Stomach (tissue), 9 donors: ENCODE results near the gene CACNA2D3. TPM values are rescaled to one million over a fixed set of nuclear protein-coding genes. Genes with fewer than 3 reads are reported as not detected.

ENCODE experiments used
- DNase-seq, 2 donors: peaks; one replicate each; pipeline versions ENCODE4 v3.0.0 to v3.0.0-alpha.2; 2013 to 2019
- H3K27ac ChIP-seq, 5 donors: fragments of 200-600 bp in 4 of 5; sonication (generic) in 4 of 5; one replicate each; pipeline ENCODE4 v1.5.1; 2013 to 2019; ENCODE audit warnings: mild to moderate bottlenecking in 1 of 5, moderate library complexity in 1 of 5
- H3K27me3 ChIP-seq, 3 donors: fragments of 200-600 bp; sonication (generic); one replicate each; pipeline ENCODE4 v1.5.1; 2017 to 2019; ENCODE audit warnings: mixed run types in 1 of 3
- H3K36me3 ChIP-seq, 4 donors: fragments of 200-600 bp; sonication (generic); 1 replicate in 3 of 4; 2 replicates in 1 of 4; pipeline ENCODE4 v1.5.1; 2016 to 2019
- H3K4me1 ChIP-seq, 4 donors: fragments of 200-600 bp; sonication (generic); one replicate each; pipeline ENCODE4 v1.5.1; 2016 to 2019
- H3K4me3 ChIP-seq, 4 donors: fragments of 200-600 bp; sonication (generic) in 3 of 4; one replicate each; pipeline ENCODE4 v1.5.1; 2016 to 2019; ENCODE audit warnings: mild to moderate bottlenecking in 1 of 4
- H3K9me3 ChIP-seq, 4 donors: fragments of 200-600 bp; sonication (generic); one replicate each; pipeline ENCODE4 v1.5.1; 2016 to 2019
- CTCF ChIP-seq, 7 experiments: fragments of 450-650 bp in 4 of 7; fragments of 200-600 bp in 3 of 7; sonication (generic) in 3 of 7; IDR thresholded peaks; one replicate each; pipeline ENCODE4 v1.5.1; 2016 to 2019; ENCODE audit warnings: antibody characterized with exemption in 7 of 7, control low read depth in 2 of 7, mild to moderate bottlenecking in 1 of 7
- EP300 ChIP-seq: sonication (generic); formaldehyde crosslinking; IDR thresholded peaks from one replicate; pipeline ENCODE4 v1.6.1; 2017; ENCODE audit warnings: antibody characterized with exemption
- POLR2A ChIP-seq, 4 donors: fragments of 450-650 bp; IDR thresholded peaks; one replicate each; pipeline ENCODE4 v1.6.1; 2016; ENCODE audit warnings: antibody characterized with exemption in 4 of 4, control low read depth in 2 of 4, mild to moderate bottlenecking in 1 of 4, moderate library complexity in 1 of 4
- POLR2AphosphoS5 ChIP-seq, 3 donors: sonication (generic); formaldehyde crosslinking; IDR thresholded peaks; one replicate each; pipeline ENCODE4 v1.6.1; 2016; ENCODE audit warnings: antibody characterized with exemption in 3 of 3
- WGBS, 5 donors: extraction: QIAGEN DNeasy Blood & Tissue Kit in 3 of 5; methylation state at CpG; one replicate each; pipeline versions ENCODE4 v1.1.5 to v1.1.7; 2013 to 2018; 5-methylcytosine and 5-hydroxymethylcytosine counted together
- intact Hi-C: fragments of 100-400 bp; cut with DNase I; formaldehyde crosslinking; loops from one replicate; pipeline ENCODE4 v1.15.1; 2023; ENCODE audit warnings: low total_unique reads
- polyA plus RNA-seq, 3 donors: library from polyadenylated mRNA; stranded (reverse); fragments of 200-250 nt; gene quantifications; one replicate each; pipeline ENCODE4 v1.2.3, GENCODE V29; 2013
- total RNA-seq, 5 donors: library from RNA; depleted of rRNA; stranded (reverse); fragments of >200 nt; gene quantifications; one replicate each; pipeline versions ENCODE4 v1.1.0 to v1.2.3, GENCODE V29; 2014 to 2016
- donor health status: healthy with polysubstance abuse.
- donor health status: Bipolar disorder and iron deficiency.
- donor health status: healthy.

Gene CACNA2D3
- total and polyA plus RNA-seq, 8 donors = 0.56 to 54.0 (median 2.9) TPM; not detected in 1

DNA sequence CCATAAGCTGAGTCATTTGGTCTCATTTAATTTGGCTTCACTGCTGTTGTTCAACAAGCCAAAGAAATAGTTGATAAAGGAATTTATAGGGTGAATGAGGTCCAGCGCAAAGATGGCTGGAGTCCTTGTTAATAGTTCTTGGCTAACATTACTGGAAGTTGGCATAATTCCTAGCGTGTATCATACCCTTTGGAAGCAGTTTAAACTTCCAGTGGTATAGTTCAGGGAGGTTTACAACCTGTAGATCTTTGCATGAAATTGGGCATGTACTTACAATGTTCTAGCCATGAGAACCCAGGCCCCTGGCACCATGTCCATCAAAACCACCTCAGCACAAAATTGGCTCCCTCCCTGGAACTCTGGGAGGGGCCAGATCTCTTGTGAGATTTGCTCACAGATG lies 424.7 kb downstream of the CACNA2D3 start:
- no peaks in the 10 kb centered on the region for H3K9me3 ChIP-seq
- DNase-seq = no peak
- intact Hi-C loops = no loop called here
- no peak overlapping the region for H3K27ac ChIP-seq
- no peaks in the 10 kb centered on the region for H3K27me3 ChIP-seq
- no peak for TF ChIP-seq POLR2AphosphoS5 (IDR thresholded peaks at IDR 0.05)
- H3K4me1 ChIP-seq = no peaks in the 10 kb centered on the region
- H3K36me3 ChIP-seq = no peaks in the 10 kb centered on the region
- 76 to 95% (median 79%) methylated on average over 2 of the region's 2 CpGs for WGBS, 5 donors
- no peak overlapping the region for H3K4me3 ChIP-seq

- intact Hi-C loops = no loop called here
- no peaks in the 10 kb centered on the region for H3K4me1 ChIP-seq
- H3K36me3 ChIP-seq = no peaks in the 10 kb centered on the region
- 79 to 94% (median 84%) methylated on average over 2 of the region's 2 CpGs for WGBS, 5 donors
- no peaks in the 10 kb centered on the region for H3K9me3 ChIP-seq
- H3K27me3 ChIP-seq = no peaks in the 10 kb centered on the region
- no peak overlapping the region for H3K4me3 ChIP-seq
- TF ChIP-seq POLR2AphosphoS5 (IDR thresholded peaks at IDR 0.05) = no peak
- TF ChIP-seq POLR2A (IDR thresholded peaks at IDR 0.05) = no peak
- TF ChIP-seq CTCF (IDR thresholded peaks at IDR 0.05) = no peak
- no peak for TF ChIP-seq EP300
- DNase-seq = no peak
- H3K27ac ChIP-seq = no peak overlapping the region
Measured at GRCh38 chr3:54547846-54548245, 425.5 kb downstream of the CACNA2D3 start.

DNA sequence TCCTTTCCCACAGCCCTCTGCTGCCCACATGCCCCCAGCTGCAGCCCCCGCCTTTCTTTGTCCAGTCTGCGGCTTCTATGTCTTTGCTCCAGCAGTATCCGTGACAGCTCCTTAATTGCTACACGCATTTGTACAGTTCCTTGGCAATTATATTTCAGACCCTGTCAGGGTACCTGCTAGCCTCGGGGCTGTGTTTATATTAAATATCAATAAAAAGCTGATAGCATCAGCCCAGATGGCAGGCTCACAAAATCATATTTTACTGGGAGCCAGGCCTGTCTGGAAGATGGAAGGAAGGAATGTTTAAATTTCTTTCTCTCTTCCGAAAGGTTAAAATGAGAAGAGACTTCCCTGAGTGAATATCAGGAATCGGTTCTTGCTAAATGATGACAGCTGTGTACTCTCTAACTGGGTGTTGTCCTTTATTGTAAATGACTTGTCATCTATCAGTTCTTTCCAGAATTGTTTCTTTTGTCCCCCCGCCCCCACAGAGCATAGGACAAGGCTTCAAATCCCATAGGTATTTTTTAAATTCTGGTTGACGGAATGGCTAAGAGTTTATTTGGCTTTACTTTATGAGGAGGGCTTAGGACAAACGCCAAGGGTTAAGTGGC lies 427.4 kb downstream of the CACNA2D3 start:
- no peaks in the 10 kb centered on the region for H3K4me1 ChIP-seq
- 76 to 82% (median 78%) methylated on average over 10 of the region's 10 CpGs for WGBS, 5 donors
- H3K27me3 ChIP-seq = no peaks in the 10 kb centered on the region
- DNase-seq = no peak
- intact Hi-C loops = no loop called here
- TF ChIP-seq POLR2A (IDR thresholded peaks at IDR 0.05) (no peak), POLR2AphosphoS5 (IDR thresholded peaks at IDR 0.05) (no peak), CTCF (IDR thresholded peaks at IDR 0.05) (no peak), EP300 (no peak)
- H3K36me3 ChIP-seq = no peaks in the 10 kb centered on the region
- H3K4me3 ChIP-seq = no peak overlapping the region
- no peak overlapping the region for H3K27ac ChIP-seq
- no peaks in the 10 kb centered on the region for H3K9me3 ChIP-seq

DNA sequence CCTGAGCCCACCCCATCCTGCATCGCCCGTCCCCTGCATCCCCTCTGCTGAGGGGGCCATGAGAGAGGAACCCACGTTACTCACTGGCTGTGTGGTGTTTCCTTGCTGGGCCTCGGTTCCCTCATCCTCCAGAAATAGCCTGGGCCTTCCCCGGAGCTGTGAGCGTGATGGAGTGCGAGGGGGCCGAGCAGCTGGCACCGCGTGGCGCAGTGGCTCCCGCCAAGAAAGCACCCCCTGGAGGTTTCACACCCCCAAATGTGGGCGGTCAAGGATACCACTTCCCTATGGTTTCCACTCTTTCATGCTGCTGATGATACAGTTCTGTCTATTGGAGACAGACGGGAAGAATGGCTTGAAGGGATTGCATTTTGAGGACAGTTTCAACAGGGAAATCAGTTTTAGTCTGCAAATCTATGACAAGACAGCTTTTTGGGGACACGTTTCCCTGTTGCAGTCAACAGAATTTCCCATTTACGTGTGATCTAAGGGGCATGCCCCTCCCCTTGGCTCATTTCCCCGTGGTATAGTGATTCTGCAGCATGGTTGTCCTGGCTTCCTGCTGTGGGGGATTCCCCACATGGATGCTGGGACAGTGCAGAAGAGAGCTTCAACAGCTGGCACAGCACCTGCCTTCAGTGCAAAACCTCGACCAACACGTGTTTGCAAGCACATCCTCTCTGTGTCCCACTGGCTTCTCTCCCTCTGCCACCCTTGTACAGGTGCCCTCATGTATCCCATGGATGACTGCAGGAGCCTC lies 428.0 kb downstream of the CACNA2D3 start:
- intact Hi-C loops = no loop called here
- TF ChIP-seq CTCF (IDR thresholded peaks at IDR 0.05) (no peak), POLR2AphosphoS5 (IDR thresholded peaks at IDR 0.05) (no peak), POLR2A (IDR thresholded peaks at IDR 0.05) (no peak), EP300 (no peak)
- H3K36me3 ChIP-seq = no peaks in the 10 kb centered on the region
- no peak overlapping the region for H3K4me3 ChIP-seq
- no peak overlapping the region for H3K27ac ChIP-seq
- no peaks in the 10 kb centered on the region for H3K27me3 ChIP-seq
- H3K4me1 ChIP-seq = no peaks in the 10 kb centered on the region
- 70 to 80% (median 76%) methylated on average over 18 to 19 of the region's 19 CpGs for WGBS, 5 donors
- DNase-seq = no peak
- no peaks in the 10 kb centered on the region for H3K9me3 ChIP-seq

DNA sequence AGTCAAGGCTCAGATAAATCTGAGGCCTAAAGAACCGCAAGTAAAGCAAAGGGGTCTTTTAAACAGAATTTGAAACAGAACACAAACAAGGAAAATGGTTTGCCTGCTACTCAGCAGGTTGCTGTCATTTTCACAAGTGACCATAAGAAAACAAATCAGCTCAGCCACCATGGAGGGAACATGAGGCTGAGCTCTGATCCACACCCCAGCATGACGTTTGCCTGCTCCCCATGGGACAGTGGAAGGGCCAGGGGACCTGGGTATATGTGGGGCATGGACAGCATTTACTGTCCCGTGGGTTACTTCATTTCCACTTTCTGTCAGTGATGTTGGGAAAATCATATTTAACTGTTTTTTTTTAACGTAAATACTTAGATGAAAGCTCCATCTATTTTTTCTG lies 434.3 kb downstream of the CACNA2D3 start:
- Histone ChIP-seq H3K27ac (no peak overlapping the region), H3K36me3 (no peaks in the 10 kb centered on the region), H3K4me1 (no peaks in the 10 kb centered on the region), H3K9me3 (peaks cover 0 to under 1% (median 0%) of the 10 kb centered on the region in 4 donors), H3K4me3 (no peak overlapping the region), H3K27me3 (no peaks in the 10 kb centered on the region)
- DNase-seq = no peak
- intact Hi-C loops = no loop called here
- WGBS, 5 donors = 22 to 44% (median 34%) methylated on average over 4 of the region's 4 CpGs
- TF ChIP-seq EP300 = no peak
- no peak for TF ChIP-seq CTCF (IDR thresholded peaks at IDR 0.05)
- no peak for TF ChIP-seq POLR2A (IDR thresholded peaks at IDR 0.05)
- TF ChIP-seq POLR2AphosphoS5 (IDR thresholded peaks at IDR 0.05) = no peak
